ENCODE results near the gene PRRC2B. TPM values are rescaled to one million over a fixed set of nuclear protein-coding genes. Genes with fewer than 3 reads are reported as not detected.

PRRC2B gene
- total RNA-seq, 2 experiments from 2014 or later: 242 to 293 TPM

GRCh38 chr9:131516930-131517329 is 123.0 kb downstream of the PRRC2B start:
- CTCF ChIA-PET: no interaction called here
- Mint-ChIP-seq H3K9me3 (ENCODE audit: low read depth) (no peaks in the 10 kb centered on the region), H3K27ac (no peak overlapping the region), H3K4me3 (no peak overlapping the region), H3K4me1 (no peaks in the 10 kb centered on the region), H3K27me3 (no peaks in the 10 kb centered on the region), H3K36me3 (peaks cover 19% of the 10 kb centered on the region)
- ATAC-seq (no peak), DNase-seq (no peak)

- no peaks in the 10 kb centered on the region for H3K4me1 Mint-ChIP-seq
- no peaks in the 10 kb centered on the region for H3K9me3 Mint-ChIP-seq (ENCODE audit: low read depth)
- DNase-seq (no peak), ATAC-seq (no peak)
- CTCF ChIA-PET: no interaction called here
- H3K27me3 Mint-ChIP-seq: no peaks in the 10 kb centered on the region
- no peak overlapping the region for H3K4me3 Mint-ChIP-seq
- H3K36me3 Mint-ChIP-seq: peaks cover 14% of the 10 kb centered on the region
- H3K27ac Mint-ChIP-seq: no peak overlapping the region
Measured at GRCh38 chr9:131517761-131518190, 123.9 kb downstream of the PRRC2B start.

- ATAC-seq: no peak
- Mint-ChIP-seq H3K27ac (no peak overlapping the region), H3K4me3 (no peak overlapping the region)
Measured at GRCh38 chr9:131518553-131518952, 124.7 kb downstream of the PRRC2B start.

GRCh38 chr9:131520503-131520902 is 126.6 kb downstream of the PRRC2B start:
- CTCF ChIA-PET: interaction anchor here (0.9 kb wide), 1 partner anchor 184 kb away, joined by 3 read pairs; no protein-coding TSS in a partner anchor
- ATAC-seq: no peak
- no peaks in the 10 kb centered on the region for H3K4me1 Mint-ChIP-seq
- H3K27me3 Mint-ChIP-seq: no peaks in the 10 kb centered on the region
- H3K4me3 Mint-ChIP-seq: no peak overlapping the region
- no peak for DNase-seq
- H3K36me3 Mint-ChIP-seq: peaks cover 23% of the 10 kb centered on the region
- no peak overlapping the region for H3K27ac Mint-ChIP-seq
- no peaks in the 10 kb centered on the region for H3K9me3 Mint-ChIP-seq (ENCODE audit: low read depth)

More at GRCh38 chr9:131518553-131518952, 124.7 kb downstream of the PRRC2B start:
- no peaks in the 10 kb centered on the region for H3K27me3 Mint-ChIP-seq
- CTCF ChIA-PET: interaction anchor here (0.9 kb wide), 1 partner anchor 126 kb away, joined by 3 read pairs; no protein-coding TSS in a partner anchor
- H3K9me3 Mint-ChIP-seq (ENCODE audit: low read depth): no peaks in the 10 kb centered on the region
- peaks cover 15% of the 10 kb centered on the region for H3K36me3 Mint-ChIP-seq
- no peaks in the 10 kb centered on the region for H3K4me1 Mint-ChIP-seq
- no peak for DNase-seq

DNA sequence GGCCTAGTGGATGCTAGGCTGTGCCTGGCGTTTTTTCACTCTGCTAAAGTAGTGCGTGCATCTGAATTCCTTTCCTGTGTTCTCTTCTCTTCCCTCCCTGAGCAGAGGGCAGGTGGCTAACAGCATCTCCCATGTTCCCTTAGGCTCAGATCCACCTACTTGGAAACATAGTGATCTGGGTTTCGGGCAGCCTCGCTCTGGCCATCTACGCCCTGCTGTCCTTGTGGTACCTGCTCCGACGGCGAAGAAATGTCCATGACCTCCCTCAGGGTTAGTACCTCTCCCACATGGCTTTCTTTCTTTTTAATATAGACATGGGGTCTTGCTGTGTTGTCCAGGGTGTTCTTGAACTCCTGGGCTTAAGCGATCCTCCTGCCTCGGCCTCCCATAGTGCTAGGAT is 127.3 kb downstream of the PRRC2B start:
- Mint-ChIP-seq H3K27ac (no peak overlapping the region), H3K27me3 (no peaks in the 10 kb centered on the region), H3K36me3 (peaks cover 29% of the 10 kb centered on the region), H3K4me1 (no peaks in the 10 kb centered on the region), H3K4me3 (no peak overlapping the region), H3K9me3 (ENCODE audit: low read depth) (no peaks in the 10 kb centered on the region)
- no peak for ATAC-seq
- no peak for DNase-seq
- CTCF ChIA-PET: interaction anchor here (0.9 kb wide), 1 partner anchor 185 kb away, joined by 3 read pairs; no protein-coding TSS in a partner anchor

- Mint-ChIP-seq H3K27ac (no peak overlapping the region), H3K9me3 (ENCODE audit: low read depth) (no peaks in the 10 kb centered on the region), H3K36me3 (peaks cover 35% of the 10 kb centered on the region), H3K27me3 (no peaks in the 10 kb centered on the region), H3K4me1 (no peaks in the 10 kb centered on the region), H3K4me3 (no peak overlapping the region)
- CTCF ChIA-PET: no interaction called here
- DNase-seq: no peak
- ATAC-seq: no peak
Measured at GRCh38 chr9:131521822-131522221, 127.9 kb downstream of the PRRC2B start.

GRCh38 chr9:131522257-131523085 is 128.6 kb downstream of the PRRC2B start:
- Mint-ChIP-seq H3K9me3 (ENCODE audit: low read depth) (no peaks in the 10 kb centered on the region), H3K27ac (no peak overlapping the region), H3K4me1 (no peaks in the 10 kb centered on the region), H3K4me3 (no peak overlapping the region), H3K27me3 (no peaks in the 10 kb centered on the region), H3K36me3 (peaks cover 34% of the 10 kb centered on the region)
- CTCF ChIA-PET: no interaction called here
- ATAC-seq: no peak
- no peak for DNase-seq

DNA sequence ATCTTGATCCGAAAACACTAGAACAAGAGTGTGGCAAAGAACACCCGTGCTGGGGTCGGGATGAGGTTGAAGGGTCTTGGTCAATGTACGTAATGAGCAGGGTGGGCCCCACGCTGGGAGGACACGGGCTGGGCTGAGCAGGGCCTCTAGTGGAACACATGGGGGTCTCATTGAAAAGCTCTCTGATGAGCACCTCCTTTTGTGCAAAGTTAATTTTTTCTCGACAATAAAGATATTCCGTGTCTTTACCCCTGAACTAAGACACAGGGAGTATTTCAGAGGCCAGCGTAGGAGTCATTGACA is 129.2 kb downstream of the PRRC2B start:
- Mint-ChIP-seq H3K4me1 (no peaks in the 10 kb centered on the region), H3K27me3 (no peaks in the 10 kb centered on the region), H3K9me3 (ENCODE audit: low read depth) (no peaks in the 10 kb centered on the region), H3K36me3 (peaks cover 28% of the 10 kb centered on the region), H3K4me3 (no peak overlapping the region), H3K27ac (no peak overlapping the region)
- no peak for ATAC-seq
- CTCF ChIA-PET: no interaction called here
- DNase-seq: no peak

DNA sequence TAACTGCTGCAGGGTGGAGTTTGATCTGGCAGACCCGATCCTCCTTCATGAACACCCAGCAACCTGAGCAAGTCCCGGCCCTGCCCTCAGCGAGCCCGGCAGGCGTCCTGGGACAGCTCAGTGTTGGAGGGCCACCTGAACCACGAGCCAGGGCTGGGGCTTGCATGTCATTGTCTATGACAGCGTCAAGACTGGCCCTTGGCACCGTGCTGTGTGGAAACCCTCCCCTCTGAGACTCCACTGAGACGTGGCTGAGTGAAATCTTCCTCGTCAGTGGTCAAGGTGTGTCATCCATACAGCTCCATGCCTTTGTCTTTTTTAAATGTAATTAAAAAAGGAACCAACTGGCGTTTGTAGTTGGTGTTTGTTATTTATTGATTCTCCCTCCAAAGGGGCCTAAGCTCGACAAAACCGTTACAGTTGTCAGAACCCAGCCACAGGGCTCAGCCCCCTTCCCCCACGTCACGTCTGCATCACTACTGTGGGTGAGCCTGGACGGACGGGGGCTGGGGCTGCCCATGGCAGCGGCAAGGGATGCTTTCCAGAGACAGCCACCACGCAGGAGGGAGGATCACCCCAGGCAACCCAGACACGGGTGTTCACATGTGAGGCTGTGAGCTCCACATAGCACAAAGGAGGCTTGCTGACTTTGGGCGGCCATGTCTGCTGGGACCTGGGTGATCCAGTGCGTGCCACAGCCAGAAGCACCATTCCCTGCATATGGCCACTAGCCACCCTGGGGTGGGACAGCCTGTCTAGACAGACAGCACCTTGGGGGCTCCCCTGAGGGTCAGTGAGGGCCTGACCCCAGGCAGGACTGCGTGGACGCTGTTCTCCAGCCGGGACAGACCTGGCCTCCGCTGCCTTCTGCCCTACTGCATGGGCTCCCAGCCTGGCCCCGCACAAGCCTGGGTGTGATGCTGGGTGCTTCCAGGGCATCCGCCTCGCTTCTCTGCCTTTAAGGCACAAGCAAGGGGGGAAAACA is 129.9 kb downstream of the PRRC2B start:
- CTCF ChIA-PET: no interaction called here
- Mint-ChIP-seq H3K4me3 (no peak overlapping the region), H3K36me3 (peaks cover 31% of the 10 kb centered on the region), H3K4me1 (no peaks in the 10 kb centered on the region), H3K27ac (no peak overlapping the region), H3K9me3 (ENCODE audit: low read depth) (no peaks in the 10 kb centered on the region), H3K27me3 (no peaks in the 10 kb centered on the region)
- DNase-seq: no peak
- no peak for ATAC-seq

DNA sequence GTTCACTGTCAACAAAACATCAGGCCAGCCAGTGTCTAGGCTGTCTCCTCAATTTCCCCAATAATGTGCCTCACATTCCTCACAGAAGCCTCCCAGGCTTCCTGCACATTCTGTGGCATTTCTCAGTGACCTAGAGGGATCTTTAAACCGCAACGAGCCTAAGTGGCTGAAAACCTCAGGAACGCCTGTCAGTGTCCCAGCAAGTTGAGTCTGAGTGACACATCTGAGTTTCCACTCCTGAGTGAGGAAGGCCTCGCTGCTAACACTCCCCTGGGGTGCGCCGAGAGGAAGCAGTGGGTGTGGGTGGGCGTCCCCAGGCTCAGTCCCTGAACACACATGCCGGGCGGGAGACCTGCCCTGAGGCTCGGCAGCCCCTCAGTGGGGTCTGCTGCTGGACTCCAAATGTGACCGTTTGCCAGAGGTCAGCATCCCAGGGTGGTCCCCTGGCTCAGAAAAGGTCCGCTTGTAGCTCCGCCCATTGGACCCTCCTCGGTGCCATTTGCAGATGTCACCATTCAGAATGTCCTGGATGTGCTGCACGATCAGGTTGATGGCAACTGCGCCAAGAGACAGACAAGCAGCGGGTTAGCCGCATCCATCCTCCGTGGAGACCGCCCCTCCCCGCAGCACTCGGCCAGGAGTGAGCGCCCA is 130.9 kb downstream of the PRRC2B start:
- Mint-ChIP-seq H3K36me3 (peaks cover 34% of the 10 kb centered on the region), H3K27me3 (no peaks in the 10 kb centered on the region), H3K4me1 (peaks cover 3% of the 10 kb centered on the region), H3K9me3 (ENCODE audit: low read depth) (no peaks in the 10 kb centered on the region), H3K27ac (no peak overlapping the region), H3K4me3 (no peak overlapping the region)
- DNase-seq: no peak
- no peak for ATAC-seq
- CTCF ChIA-PET: no interaction called here

GRCh38 chr9:131525643-131526565 is 132.0 kb downstream of the PRRC2B start:
- no peaks in the 10 kb centered on the region for H3K9me3 Mint-ChIP-seq (ENCODE audit: low read depth)
- H3K4me3 Mint-ChIP-seq: no peak overlapping the region
- CTCF ChIA-PET: no interaction called here
- peaks cover 32% of the 10 kb centered on the region for H3K36me3 Mint-ChIP-seq
- no peaks in the 10 kb centered on the region for H3K27me3 Mint-ChIP-seq
- DNase-seq: no peak
- H3K27ac Mint-ChIP-seq: no peak overlapping the region
- H3K4me1 Mint-ChIP-seq: peaks cover 10% of the 10 kb centered on the region
- no peak for ATAC-seq

DNA sequence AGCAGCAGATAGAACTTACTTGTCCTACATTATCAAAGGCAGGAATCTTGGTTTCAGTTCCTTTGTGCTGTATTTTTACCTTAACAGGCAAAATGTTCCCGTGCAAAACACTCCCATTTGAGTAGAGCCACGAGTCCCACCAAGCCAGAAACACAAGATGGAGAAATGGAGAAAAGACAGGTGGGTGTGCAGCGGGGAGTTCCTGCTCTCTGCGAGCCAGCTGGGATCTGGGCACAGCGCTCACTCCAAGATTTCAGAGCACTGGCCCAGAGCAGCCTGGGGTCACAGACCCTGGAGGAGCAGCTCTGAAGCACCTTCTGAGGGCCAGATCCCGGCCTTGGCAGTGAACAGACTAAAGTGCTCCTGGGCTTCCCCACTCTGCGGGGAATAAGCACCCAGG is 134.3 kb downstream of the PRRC2B start:
- DNase-seq: no peak
- no peak overlapping the region for H3K27ac Mint-ChIP-seq
- H3K4me1 Mint-ChIP-seq: peaks cover 10% of the 10 kb centered on the region
- H3K9me3 Mint-ChIP-seq (ENCODE audit: low read depth): no peaks in the 10 kb centered on the region
- H3K27me3 Mint-ChIP-seq: no peaks in the 10 kb centered on the region
- H3K4me3 Mint-ChIP-seq: no peak overlapping the region
- peaks cover 29% of the 10 kb centered on the region for H3K36me3 Mint-ChIP-seq
- ATAC-seq: no peak
- CTCF ChIA-PET: no interaction called here
